GM18505 (cell line): ENCODE measurements around the gene TMSB4Y.

ENCODE experiments used
- ATAC-seq: cut with Tn5 transposase; IDR thresholded peaks from one replicate; pipeline ENCODE4 v1.9.1; 2021; ENCODE audit not compliant: unreplicated experiment
- POLR2A ChIP-seq: IDR thresholded peaks from 4 replicates; pipeline ENCODE4 v1.6.1; 2011; ENCODE audit warnings: borderline replicate concordance; ENCODE audit not compliant: insufficient read depth, insufficient read length; ENCODE audit errors: extremely low read depth

Gene TMSB4Y

GRCh38 chrY:13703568-13703968, at the start of gene TMSB4Y:
Gene TMSB4Y, plus strand, starts transcription at chrY:13703899.
- no peak for ATAC-seq
- TF ChIP-seq POLR2A: no peak

- no peak for TF ChIP-seq POLR2A
- no peak for ATAC-seq
Measured at GRCh38 chrY:13664162-13664561, 39.5 kb upstream of the TMSB4Y start.

GRCh38 chrY:13671122-13671521, 32.6 kb upstream of the TMSB4Y start:
- no peak for TF ChIP-seq POLR2A
- no peak for ATAC-seq

- no peak for TF ChIP-seq POLR2A
- ATAC-seq: no peak
Measured at GRCh38 chrY:13702276-13702675, 1.4 kb upstream of the TMSB4Y start.

GRCh38 chrY:13704121-13704930, 627 bp downstream of the TMSB4Y start:
- TF ChIP-seq POLR2A: no peak
- no peak for ATAC-seq

GRCh38 chrY:13705197-13705596, 1.5 kb downstream of the TMSB4Y start:
- no peak for ATAC-seq
- no peak for TF ChIP-seq POLR2A

GRCh38 chrY:13708038-13708437, 4.3 kb downstream of the TMSB4Y start:
- TF ChIP-seq POLR2A: no peak

GRCh38 chrY:13718996-13719395, 15.3 kb downstream of the TMSB4Y start:
- TF ChIP-seq POLR2A: no peak
- ATAC-seq: no peak

More at GRCh38 chrY:13708038-13708437, 4.3 kb downstream of the TMSB4Y start:
- ATAC-seq: no peak

- TF ChIP-seq POLR2A: no peak
- no peak for ATAC-seq
Measured at GRCh38 chrY:13729517-13729916, 25.8 kb downstream of the TMSB4Y start.

GRCh38 chrY:13738618-13739017, 34.9 kb downstream of the TMSB4Y start:
- no peak for ATAC-seq
- no peak for TF ChIP-seq POLR2A

- no peak for ATAC-seq
- TF ChIP-seq POLR2A: no peak
Measured at GRCh38 chrY:13751289-13752071, 47.8 kb downstream of the TMSB4Y start.

- no peak for TF ChIP-seq POLR2A
- no peak for ATAC-seq
Measured at GRCh38 chrY:13754661-13755060, 51.0 kb downstream of the TMSB4Y start.
